A549 (cell line): ENCODE data around the gene FSCN2. TPM values are rescaled to one million over a fixed set of nuclear protein-coding genes. Genes with fewer than 3 reads are reported as not detected.

Source experiments
- ATAC-seq, 2 experiments: fragments of 200-7000 bp in 1 of 2; fragments of >200 bp in 1 of 2; cut with Nextera tagmentation in 1 of 2; cut with Tn5 transposase in 1 of 2; 3 replicates each; pipeline versions ENCODE4 v1.8.0 to v1.9.1; 2018 to 2020; ENCODE audit warnings: mild to moderate bottlenecking in 1 of 2, moderate library complexity in 1 of 2
- CTCF ChIA-PET: fragments of 300-600 bp; sonication (Branson Sonifier 250); formaldehyde crosslinking; extraction: SDS; loops from one replicate; lab custom pipeline; 2021; ENCODE audit warnings: antibody characterized with exemption, inconsistent platforms; lab: Yijun Ruan, JAX
- POLR2A ChIA-PET: fragments of 350-600 bp; formaldehyde crosslinking; extraction: SDS; loops from one replicate; lab custom pipeline; 2021; ENCODE audit warnings: antibody characterized with exemption, inconsistent platforms; lab: Yijun Ruan, JAX
- DNase-seq, 2 experiments: peaks; one replicate each; pipeline versions ENCODE4 v3.0.0 to v3.0.0-alpha.2; 2011 to 2016; ENCODE audit warnings: low read depth in 1 of 2, low spot score in 1 of 2
- FAIRE-seq: peaks from 2 replicates; lab custom pipeline; 2011; peaks lifted over from hg19 to GRCh38; lab: Jason Lieb, UNC
- H3K27ac ChIP-seq, 2 experiments: fragments of >200 bp; sonication (Bioruptor Twin); formaldehyde crosslinking; 3 replicates each; pipeline ENCODE4 v1.5.1; 2016 to 2017
- H3K4me1 ChIP-seq: fragments of >200 bp; sonication (Bioruptor Twin); formaldehyde crosslinking; 3 replicates; pipeline ENCODE4 v1.6.1; 2016
- H3K4me2 ChIP-seq: fragments of >200 bp; sonication (Bioruptor Twin); formaldehyde crosslinking; 3 replicates; pipeline ENCODE4 v1.6.1; 2016
- H3K4me3 ChIP-seq: fragments of >200 bp; sonication (Bioruptor Twin); formaldehyde crosslinking; 3 replicates; pipeline ENCODE4 v1.5.1; 2016
- H3K9me3 ChIP-seq: fragments of >200 bp; sonication (Bioruptor Twin); formaldehyde crosslinking; 3 replicates; pipeline ENCODE4 v1.6.1; 2016
- BHLHE40 ChIP-seq: IDR thresholded peaks from 2 replicates; pipeline ENCODE4 v1.6.1; 2012; ENCODE audit warnings: low read depth, low read length, inconsistent platforms
- CBX2 ChIP-seq: fragments of 200-600 bp; sonication (generic); IDR thresholded peaks from 2 replicates; pipeline ENCODE4 v1.6.1; 2016; ENCODE audit warnings: low read depth, mild to moderate bottlenecking, borderline replicate concordance
- CBX8 ChIP-seq: fragments of 200-600 bp; sonication (generic); IDR thresholded peaks from 2 replicates; pipeline ENCODE4 v1.6.1; 2016
- CEBPB ChIP-seq, 2 experiments: fragments of >200 bp in 1 of 2; sonication (Bioruptor Twin) in 1 of 2; formaldehyde crosslinking in 1 of 2; IDR thresholded peaks; 2 replicates each; pipeline ENCODE4 v1.6.1; 2012 to 2016
- CHD2 ChIP-seq: fragments of 150-350 bp; IDR thresholded peaks from 2 replicates; pipeline ENCODE4 v1.6.1; 2014; ENCODE audit warnings: low read length; ENCODE audit not compliant: partially characterized antibody
- EHF ChIP-seq: fragments of 250-450 bp; sonication (Bioruptor Pico); IDR thresholded peaks from 2 replicates; pipeline ENCODE4 v1.5.0; 2020; ENCODE audit warnings: mild to moderate bottlenecking
- EP300 ChIP-seq, 2 experiments: fragments of >200 bp; sonication (Bioruptor Twin); formaldehyde crosslinking; IDR thresholded peaks; 2 replicates in 1 of 2; 3 replicates in 1 of 2; pipeline ENCODE4 v1.6.1; 2016 to 2017
- ESRRA ChIP-seq: fragments of 150-350 bp; IDR thresholded peaks from 2 replicates; pipeline ENCODE4 v1.6.1; 2014; ENCODE audit warnings: mild to moderate bottlenecking, low read length, borderline replicate concordance
- FOSB ChIP-seq: fragments of 250-450 bp; sonication (Bioruptor Pico); IDR thresholded peaks from 2 replicates; pipeline ENCODE4 v1.5.0; 2020; ENCODE audit warnings: mild to moderate bottlenecking, moderate library complexity
- HDAC2 ChIP-seq: fragments of 200-600 bp; sonication (generic); IDR thresholded peaks from 2 replicates; pipeline ENCODE4 v1.6.1; 2016
- HOXB13 ChIP-seq: fragments of 250-450 bp; sonication (Bioruptor Pico); IDR thresholded peaks from 2 replicates; pipeline ENCODE4 v1.5.0; 2020; ENCODE audit warnings: low read depth, mild to moderate bottlenecking, moderate library complexity
- MAZ ChIP-seq: fragments of 150-350 bp; IDR thresholded peaks from 2 replicates; pipeline ENCODE4 v1.6.1; 2014; ENCODE audit warnings: antibody characterized with exemption, low read depth, low read length, borderline replicate concordance
- MYC ChIP-seq: IDR thresholded peaks from 2 replicates; pipeline ENCODE4 v1.6.1; 2012; ENCODE audit warnings: mild to moderate bottlenecking, inconsistent platforms, low read length, improper control_type of control experiment, borderline replicate concordance
- NR3C1 ChIP-seq: fragments of >200 bp; sonication (Bioruptor Twin); formaldehyde crosslinking; IDR thresholded peaks from 3 replicates; pipeline ENCODE4 v1.6.1; 2017
- POLR2A ChIP-seq: IDR thresholded peaks from 2 replicates; pipeline ENCODE4 v1.6.1; 2012; ENCODE audit warnings: mild to moderate bottlenecking, low read length
- POLR2AphosphoS2 ChIP-seq: conservative IDR thresholded peaks from 2 replicates; pipeline ENCODE4 v1.6.1; 2012; ENCODE audit warnings: low read length, improper control_type of control experiment, inconsistent platforms
- RAD21 ChIP-seq, 2 experiments: fragments of >200 bp in 1 of 2; sonication (Bioruptor Twin) in 1 of 2; formaldehyde crosslinking in 1 of 2; IDR thresholded peaks in 1 of 2; conservative IDR thresholded peaks in 1 of 2; 2 replicates in 1 of 2; 3 replicates in 1 of 2; pipeline ENCODE4 v1.6.1; 2012 to 2018; ENCODE audit warnings: inconsistent platforms in 1 of 2
- RARB ChIP-seq: fragments of 250-450 bp; sonication (Bioruptor Pico); IDR thresholded peaks from 2 replicates; pipeline ENCODE4 v1.8.0; 2021; ENCODE audit warnings: mild to moderate bottlenecking, moderate library complexity
- RFX5 ChIP-seq: fragments of 450-650 bp; IDR thresholded peaks from 2 replicates; pipeline ENCODE4 v1.7.1; 2014; ENCODE audit warnings: antibody characterized with exemption, mild to moderate bottlenecking, moderate library complexity
- RNF2 ChIP-seq: fragments of 200-600 bp; sonication (generic); IDR thresholded peaks from 2 replicates; pipeline ENCODE4 v1.6.1; 2016; ENCODE audit warnings: low read depth, mild to moderate bottlenecking, antibody characterized with exemption, moderate library complexity, borderline replicate concordance
- SMC3 ChIP-seq: fragments of >200 bp; sonication (Bioruptor Twin); formaldehyde crosslinking; IDR thresholded peaks from 3 replicates; pipeline ENCODE4 v1.6.1; 2018; ENCODE audit warnings: inconsistent platforms
- TFCP2L1 ChIP-seq: fragments of 250-450 bp; sonication (Bioruptor Pico); IDR thresholded peaks from 2 replicates; pipeline ENCODE4 v1.5.0; 2021; ENCODE audit warnings: mild to moderate bottlenecking
- ZNF302 ChIP-seq: fragments of 250-450 bp; sonication (Bioruptor Pico); IDR thresholded peaks from 2 replicates; pipeline ENCODE4 v1.9.0; 2021; ENCODE audit warnings: inconsistent platforms, mild to moderate bottlenecking, moderate library complexity
- ZSCAN20 ChIP-seq: fragments of 250-450 bp; sonication (Bioruptor Pico); IDR thresholded peaks from 2 replicates; pipeline ENCODE4 v1.8.0; 2022; ENCODE audit warnings: mild to moderate bottlenecking, moderate library complexity
- WGBS: methylation state at CpG from one replicate; pipeline ENCODE4 v1.1.6; 2017; ENCODE audit errors: missing lambda C conversion rate; 5-methylcytosine and 5-hydroxymethylcytosine counted together
- polyA plus RNA-seq, 4 experiments: library from polyadenylated mRNA; depleted of rRNA in 3 of 4; stranded (reverse); fragments of >200 nt; fragmentation: RNase III in 1 of 4; extraction: RNeasy Plus Mini Kit Qiagen cat#74134 plus additional on column Dnase treatment in 1 of 4; gene quantifications; 2 replicates in 3 of 4; 3 replicates in 1 of 4; pipeline ENCODE4 v1.2.3, GENCODE V29; 2011 to 2017
- TF ChIP-seq, protein P1 (sequence below): fragments of >200 bp; sonication (Bioruptor Twin); formaldehyde crosslinking; IDR thresholded peaks from 2 replicates; pipeline ENCODE4 v1.6.1; 2016
- TF ChIP-seq, protein P2 (sequence below): IDR thresholded peaks from 2 replicates; pipeline ENCODE4 v1.6.1; 2012
- TF ChIP-seq, protein P3 (sequence below): IDR thresholded peaks from 2 replicates; pipeline ENCODE4 v1.6.1; 2012
- TF ChIP-seq, protein P4 (sequence below): fragments of 250-450 bp; sonication (Bioruptor Pico); IDR thresholded peaks from 2 replicates; pipeline ENCODE4 v1.5.0; 2020; ENCODE audit warnings: low read depth, mild to moderate bottlenecking, moderate library complexity
- TF ChIP-seq, protein P5 (sequence below): IDR thresholded peaks from 2 replicates; pipeline ENCODE4 v1.6.1; 2012; ENCODE audit warnings: low read depth, borderline replicate concordance
- TF ChIP-seq, protein P6 (sequence below): fragments of 150-350 bp; IDR thresholded peaks from 2 replicates; pipeline ENCODE4 v1.6.1; 2014; ENCODE audit warnings: low read depth, mild to moderate bottlenecking, low read length

Gene FSCN2
- polyA plus RNA-seq, 2 of the 4 experiments (the other 2 are of a cell fraction): 0.84 to 1.3 TPM

DNA sequence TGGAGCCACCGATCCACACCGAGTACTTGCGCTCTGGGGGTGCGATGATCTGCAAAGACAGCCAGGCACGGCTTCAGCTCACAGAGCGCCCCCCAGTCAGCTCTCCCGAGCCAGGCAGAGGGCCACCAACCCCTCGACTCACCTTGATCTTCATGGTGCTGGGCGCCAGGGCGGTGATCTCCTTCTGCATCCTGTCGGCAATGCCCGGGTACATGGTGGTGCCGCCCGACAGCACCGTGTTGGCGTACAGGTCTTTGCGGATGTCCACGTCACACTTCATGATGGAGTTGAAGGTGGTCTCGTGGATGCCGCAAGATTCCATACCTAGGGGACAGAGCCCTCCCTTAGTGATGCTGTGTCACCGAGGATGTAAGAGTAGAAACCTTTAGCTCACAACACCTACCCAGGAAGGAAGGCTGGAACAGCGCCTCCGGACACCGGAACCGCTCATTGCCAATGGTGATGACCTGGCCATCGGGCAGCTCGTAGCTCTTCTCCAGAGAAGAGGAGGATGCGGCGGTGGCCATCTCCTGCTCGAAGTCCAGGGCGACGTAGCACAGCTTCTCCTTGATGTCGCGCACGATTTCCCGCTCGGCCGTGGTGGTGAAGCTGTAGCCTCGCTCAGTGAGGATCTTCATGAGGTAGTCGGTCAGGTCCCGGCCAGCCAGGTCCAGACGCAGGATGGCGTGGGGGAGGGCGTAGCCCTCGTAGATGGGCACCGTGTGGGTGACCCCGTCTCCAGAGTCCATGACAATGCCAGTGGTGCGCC is 17.2 kb upstream of the FSCN2 start (continued):
- TF ChIP-seq SMC3: no peak
- no peak for TF ChIP-seq FOSB (CRISPR knock-in tag)
- TF ChIP-seq, protein P1, sequence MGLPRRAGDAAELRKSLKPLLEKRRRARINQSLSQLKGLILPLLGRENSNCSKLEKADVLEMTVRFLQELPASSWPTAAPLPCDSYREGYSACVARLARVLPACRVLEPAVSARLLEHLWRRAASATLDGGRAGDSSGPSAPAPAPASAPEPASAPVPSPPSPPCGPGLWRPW: no peak
- peak; percentile 23; the same call in 1 of the 2 replicates for TF ChIP-seq POLR2A
- TF ChIP-seq TFCP2L1 (CRISPR knock-in tag): peak; percentile 28; the same call in 1 of the 2 replicates
- TF ChIP-seq CBX2: no peak
- TF ChIP-seq, protein P2, sequence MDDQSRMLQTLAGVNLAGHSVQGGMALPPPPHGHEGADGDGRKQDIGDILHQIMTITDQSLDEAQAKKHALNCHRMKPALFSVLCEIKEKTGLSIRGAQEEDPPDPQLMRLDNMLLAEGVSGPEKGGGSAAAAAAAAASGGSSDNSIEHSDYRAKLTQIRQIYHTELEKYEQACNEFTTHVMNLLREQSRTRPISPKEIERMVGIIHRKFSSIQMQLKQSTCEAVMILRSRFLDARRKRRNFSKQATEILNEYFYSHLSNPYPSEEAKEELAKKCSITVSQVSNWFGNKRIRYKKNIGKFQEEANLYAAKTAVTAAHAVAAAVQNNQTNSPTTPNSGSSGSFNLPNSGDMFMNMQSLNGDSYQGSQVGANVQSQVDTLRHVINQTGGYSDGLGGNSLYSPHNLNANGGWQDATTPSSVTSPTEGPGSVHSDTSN: peak; percentile 22; the same call in 1 of the 2 replicates
- TF ChIP-seq ZSCAN20 (CRISPR knock-in tag): no peak
- TF ChIP-seq, protein P3, sequence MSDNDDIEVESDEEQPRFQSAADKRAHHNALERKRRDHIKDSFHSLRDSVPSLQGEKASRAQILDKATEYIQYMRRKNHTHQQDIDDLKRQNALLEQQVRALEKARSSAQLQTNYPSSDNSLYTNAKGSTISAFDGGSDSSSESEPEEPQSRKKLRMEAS: no peak
- TF ChIP-seq ZNF302 (CRISPR knock-in tag): no peak
- TF ChIP-seq RFX5: no peak
- TF ChIP-seq HDAC2: no peak
- no peak for TF ChIP-seq CBX8
- no peak for TF ChIP-seq BHLHE40
- no peak for TF ChIP-seq HOXB13 (CRISPR knock-in tag)
- TF ChIP-seq MYC: no peak
- no peak for TF ChIP-seq EP300 (IDR thresholded peaks at IDR 0.05)
- no peak for TF ChIP-seq MAZ
- TF ChIP-seq CHD2: no peak
- TF ChIP-seq, protein P4, sequence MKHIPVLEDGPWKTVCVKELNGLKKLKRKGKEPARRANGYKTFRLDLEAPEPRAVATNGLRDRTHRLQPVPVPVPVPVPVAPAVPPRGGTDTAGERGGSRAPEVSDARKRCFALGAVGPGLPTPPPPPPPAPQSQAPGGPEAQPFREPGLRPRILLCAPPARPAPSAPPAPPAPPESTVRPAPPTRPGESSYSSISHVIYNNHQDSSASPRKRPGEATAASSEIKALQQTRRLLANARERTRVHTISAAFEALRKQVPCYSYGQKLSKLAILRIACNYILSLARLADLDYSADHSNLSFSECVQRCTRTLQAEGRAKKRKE (CRISPR knock-in tag): no peak
- TF ChIP-seq EHF (CRISPR knock-in tag): no peak
- no peak for TF ChIP-seq ESRRA
- TF ChIP-seq NR3C1: no peak
- no peak for TF ChIP-seq RARB
- no peak; the same call in 1 of the 2 replicates for TF ChIP-seq POLR2AphosphoS2
- TF ChIP-seq CEBPB (IDR thresholded peaks at IDR 0.05): 0 out of 4 replicates have a peak, but pooled peaks of 1 of the 2 experiments have one; percentile 2
- TF ChIP-seq RAD21 (conservative IDR thresholded peaks at IDR 0.05 in 1 of 2, IDR thresholded peaks at IDR 0.05 in 1 of 2): no peak
- TF ChIP-seq, protein P5, sequence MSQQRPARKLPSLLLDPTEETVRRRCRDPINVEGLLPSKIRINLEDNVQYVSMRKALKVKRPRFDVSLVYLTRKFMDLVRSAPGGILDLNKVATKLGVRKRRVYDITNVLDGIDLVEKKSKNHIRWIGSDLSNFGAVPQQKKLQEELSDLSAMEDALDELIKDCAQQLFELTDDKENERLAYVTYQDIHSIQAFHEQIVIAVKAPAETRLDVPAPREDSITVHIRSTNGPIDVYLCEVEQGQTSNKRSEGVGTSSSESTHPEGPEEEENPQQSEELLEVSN: peak; percentile 29; the same call in 1 of the 2 replicates

DNA sequence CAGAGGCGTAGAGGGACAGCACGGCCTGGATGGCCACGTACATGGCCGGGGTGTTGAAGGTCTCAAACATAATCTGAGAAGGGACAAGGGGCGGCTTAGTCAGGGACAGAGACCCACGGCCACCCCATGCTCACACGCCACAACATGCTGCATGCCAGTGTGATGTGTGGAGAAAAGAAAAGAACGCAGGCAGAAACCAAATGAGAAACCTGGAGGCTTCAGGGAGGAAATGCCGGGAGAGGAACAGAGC is 16.7 kb upstream of the FSCN2 start:
- WGBS: 3% methylated on average over 9 of the region's 9 CpGs
- no peak for DNase-seq
- ChIA-PET POLR2A (interaction anchor here (0.6 to 2.1 kb wide), 4 partner anchors 27 to 141 kb away, joined by 3 to 8 read pairs (median 6); partner anchors contain the start of gene FAAP100), CTCF (interaction anchor here (1.0 to 2.4 kb wide), 5 partner anchors 109 to 258 kb away, joined by 4 to 7 read pairs (median 5); no protein-coding TSS in a partner anchor)
- Histone ChIP-seq H3K4me3 (peak overlapping the region; percentile 83), H3K9me3 (no peaks in the 10 kb centered on the region), H3K4me2 (peak overlapping the region; percentile 82), H3K27ac (peak overlapping the region; percentile 99), H3K4me1 (peaks cover 16% of the 10 kb centered on the region)
- FAIRE-seq: no peak
- TF ChIP-seq CEBPB (IDR thresholded peaks at IDR 0.05) (no peak), RNF2 (0 out of 2 replicates have a peak, but pooled peaks have one; percentile 8)
- TF ChIP-seq, protein P6, sequence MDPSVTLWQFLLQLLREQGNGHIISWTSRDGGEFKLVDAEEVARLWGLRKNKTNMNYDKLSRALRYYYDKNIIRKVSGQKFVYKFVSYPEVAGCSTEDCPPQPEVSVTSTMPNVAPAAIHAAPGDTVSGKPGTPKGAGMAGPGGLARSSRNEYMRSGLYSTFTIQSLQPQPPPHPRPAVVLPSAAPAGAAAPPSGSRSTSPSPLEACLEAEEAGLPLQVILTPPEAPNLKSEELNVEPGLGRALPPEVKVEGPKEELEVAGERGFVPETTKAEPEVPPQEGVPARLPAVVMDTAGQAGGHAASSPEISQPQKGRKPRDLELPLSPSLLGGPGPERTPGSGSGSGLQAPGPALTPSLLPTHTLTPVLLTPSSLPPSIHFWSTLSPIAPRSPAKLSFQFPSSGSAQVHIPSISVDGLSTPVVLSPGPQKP: no peak
- no peak for ATAC-seq
